Esophagus squamous epithelium (tissue), 5 donors: Measurements from ENCODE around the gene NPEPL1. TPM values are rescaled to one million over a fixed set of nuclear protein-coding genes. Genes with fewer than 3 reads are reported as not detected.
"Not testable (repeated sequence)": the region's sequence is repeated elsewhere in the genome, so short reads cannot be mapped to it uniquely, and the experiment has no call there.

ENCODE experiments used
- DNase-seq: peaks from one replicate; lab custom pipeline; 2025; lab: John Stamatoyannopoulos, UW
- H3K27ac ChIP-seq, 4 donors: fragments of 200-600 bp; sonication (generic); one replicate each; pipeline ENCODE4 v1.5.1; 2016 to 2019; ENCODE audit warnings: mild to moderate bottlenecking in 1 of 4
- H3K27me3 ChIP-seq, 4 donors: fragments of 200-600 bp; sonication (generic); 1 replicate in 3 of 4; 2 replicates in 1 of 4; pipeline versions ENCODE4 v1.5.1 to v1.6.0; 2017 to 2021; ENCODE audit warnings: antibody characterized with exemption in 1 of 4
- H3K36me3 ChIP-seq, 3 donors: fragments of 200-600 bp; sonication (generic); one replicate each; pipeline ENCODE4 v1.5.1; 2016 to 2019
- H3K4me1 ChIP-seq, 3 donors: fragments of 200-600 bp; sonication (generic); one replicate each; pipeline ENCODE4 v1.5.1; 2017 to 2019
- H3K4me3 ChIP-seq, 4 donors: fragments of 200-600 bp; sonication (generic); 1 replicate in 3 of 4; 2 replicates in 1 of 4; pipeline ENCODE4 v1.5.1; 2016 to 2019; ENCODE audit warnings: mild to moderate bottlenecking in 2 of 4, moderate library complexity in 1 of 4
- H3K9me3 ChIP-seq, 3 donors: fragments of 200-600 bp; sonication (generic); one replicate each; pipeline ENCODE4 v1.5.1; 2016 to 2019
- CTCF ChIP-seq, 6 experiments: fragments of 450-650 bp in 4 of 6; fragments of 200-600 bp in 2 of 6; sonication (generic) in 2 of 6; IDR thresholded peaks; one replicate each; pipeline ENCODE4 v1.5.1; 2016 to 2019; ENCODE audit warnings: antibody characterized with exemption in 6 of 6, mild to moderate bottlenecking in 4 of 6, moderate library complexity in 4 of 6
- POLR2A ChIP-seq, 4 donors: fragments of 450-650 bp; IDR thresholded peaks; one replicate each; pipeline ENCODE4 v1.6.1; 2017; ENCODE audit warnings: antibody characterized with exemption in 4 of 4, mild to moderate bottlenecking in 4 of 4, moderate library complexity in 3 of 4
- WGBS, 2 donors: methylation state at CpG; one replicate each; pipeline ENCODE4 v1.1.5; 2018; 5-methylcytosine and 5-hydroxymethylcytosine counted together
- intact Hi-C: fragments of 100-400 bp; cut with DNase I; formaldehyde crosslinking; loops from one replicate; pipeline ENCODE4 v1.15.0; 2022
- total RNA-seq, 4 donors: library from RNA; depleted of rRNA; stranded (reverse); fragments of >200 nt; gene quantifications; one replicate each; pipeline ENCODE4 v1.1.0, GENCODE V29; 2016
- donor health status: DM: yes; HTN: yes; CAD: no.

The NPEPL1 gene
- total RNA-seq, 4 donors from 2014 or later, result 16.7 to 36.0 (median 21.0) TPM

DNA sequence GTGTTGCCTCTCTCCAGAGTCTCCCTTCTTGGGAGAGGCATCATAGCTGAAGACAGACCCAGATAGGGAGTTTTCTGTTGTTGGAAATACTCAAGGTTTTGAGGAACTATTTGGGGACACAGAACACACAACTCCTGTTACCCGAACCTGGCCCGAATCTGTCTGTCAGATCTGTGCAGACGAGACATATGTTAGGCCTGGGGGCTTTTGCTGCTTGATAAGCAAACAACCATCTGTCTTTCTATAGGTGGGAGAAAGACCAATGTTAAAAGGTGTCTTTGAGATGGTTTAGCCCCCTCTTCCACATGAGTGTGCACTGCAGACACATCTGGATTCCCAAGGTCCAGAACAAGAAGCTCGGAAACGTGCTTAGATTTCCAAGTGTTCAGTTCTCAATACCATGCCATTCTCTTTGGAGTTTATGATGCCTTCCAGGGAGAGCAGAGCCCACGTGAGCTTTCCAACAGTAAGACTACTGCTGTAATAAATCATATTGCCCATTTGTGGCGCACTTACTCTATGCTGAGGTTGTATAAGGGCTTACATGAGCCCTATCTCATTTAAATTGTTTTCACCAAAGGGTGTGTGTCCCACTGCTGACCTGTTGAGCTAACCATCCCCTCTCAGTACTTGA is 45.3 kb upstream of the NPEPL1 start:
- H3K27ac ChIP-seq, result peak overlapping the region in 3 of 4 donors; percentile 16 to 66 (median 43)

GRCh38 chr20:58647796-58648501 is 44.7 kb upstream of the NPEPL1 start:
- WGBS, 2 donors, result 54 to 62% methylated on average over 7 of the region's 12 CpGs
- Histone ChIP-seq H3K9me3 (no peaks in the 10 kb centered on the region), H3K4me3 (no peak overlapping the region), H3K4me1 (peaks cover 6 to 59% (median 17%) of the 10 kb centered on the region in 3 donors), H3K27me3 (no peaks in the 10 kb centered on the region), H3K36me3 (no peaks in the 10 kb centered on the region), H3K27ac (peak overlapping the region in 3 of 4 donors; percentile 16 to 66 (median 43))
- intact Hi-C loops, result no loop called here
- no peak for TF ChIP-seq CTCF (IDR thresholded peaks at IDR 0.05)
- TF ChIP-seq POLR2A (IDR thresholded peaks at IDR 0.05), result no peak
- no peak for DNase-seq

More for the DNA sequence above, 45.3 kb upstream of the NPEPL1 start:
- no peaks in the 10 kb centered on the region for H3K36me3 ChIP-seq
- no peaks in the 10 kb centered on the region for H3K9me3 ChIP-seq
- TF ChIP-seq POLR2A (IDR thresholded peaks at IDR 0.05) (no peak), CTCF (IDR thresholded peaks at IDR 0.05) (no peak)
- 81 to 83% methylated on average over 6 to 7 of the region's 7 CpGs for WGBS, 2 donors
- no peaks in the 10 kb centered on the region for H3K27me3 ChIP-seq
- H3K4me1 ChIP-seq, result peaks cover 6 to 52% (median 15%) of the 10 kb centered on the region in 3 donors
- DNase-seq, result no peak
- intact Hi-C loops, result no loop called here
- no peak overlapping the region for H3K4me3 ChIP-seq

- H3K4me1 ChIP-seq, result peaks cover 6 to 64% (median 20%) of the 10 kb centered on the region in 3 donors
- H3K36me3 ChIP-seq, H3K9me3 ChIP-seq, H3K27me3 ChIP-seq, DNase-seq, H3K4me3 ChIP-seq, intact Hi-C loops, H3K27ac ChIP-seq: not testable (repeated sequence)
- WGBS, 2 donors, result 93 to 100% methylated on average over 1 to 3 of the region's 6 CpGs
These were observed 44.1 kb upstream of the NPEPL1 start for GRCh38 chr20:58648502-58648825.

- H3K4me3 ChIP-seq, result peak overlapping the region; percentile 70 to 86 (median 74)
- H3K4me1 ChIP-seq, result peaks cover 6 to 74% (median 25%) of the 10 kb centered on the region in 3 donors
- H3K27me3 ChIP-seq, result no peaks in the 10 kb centered on the region
- TF ChIP-seq CTCF (IDR thresholded peaks at IDR 0.05) (no peak), POLR2A (IDR thresholded peaks at IDR 0.05) (no peak)
- intact Hi-C loops, result no loop called here
- H3K9me3 ChIP-seq, result no peaks in the 10 kb centered on the region
- no peak for DNase-seq
- no peaks in the 10 kb centered on the region for H3K36me3 ChIP-seq
- 15 to 42% methylated on average over 32 to 42 of the region's 73 CpGs for WGBS, 2 donors
- peak overlapping the region; percentile 92 to 97 (median 96) for H3K27ac ChIP-seq
These were observed 43.1 kb upstream of the NPEPL1 start for GRCh38 chr20:58649288-58650180.

- WGBS, 2 donors, result 0 to 3% methylated on average over 12 to 13 of the region's 62 CpGs
- peak overlapping the region; percentile 92 to 97 (median 96) for H3K27ac ChIP-seq
- H3K4me1 ChIP-seq, result peaks cover 7 to 76% (median 25%) of the 10 kb centered on the region in 3 donors
- intact Hi-C loops, result no loop called here
- H3K9me3 ChIP-seq, result no peaks in the 10 kb centered on the region
- TF ChIP-seq CTCF (IDR thresholded peaks at IDR 0.05) (no peak), POLR2A (IDR thresholded peaks at IDR 0.05) (no peak)
- peak overlapping the region; percentile 70 to 86 (median 74) for H3K4me3 ChIP-seq
- H3K27me3 ChIP-seq, result no peaks in the 10 kb centered on the region
- no peak for DNase-seq
- H3K36me3 ChIP-seq, result no peaks in the 10 kb centered on the region
These were observed 42.3 kb upstream of the NPEPL1 start for GRCh38 chr20:58650181-58650775.
